CD4-positive, alpha-beta T cell treated with Interleukin-15 for 4 hours (primary cell): ENCODE results near the gene SELENOO.
"Not testable (repeated sequence)": the region's sequence is repeated elsewhere in the genome, so short reads cannot be mapped to it uniquely, and the experiment has no call there.

Experiments used
- DNase-seq: peaks from one replicate; pipeline ENCODE4 v3.0.0-alpha.2; 2020; ENCODE audit warnings: low spot score

Gene SELENOO

GRCh38 chr22:50199829-50200460, 866 bp upstream of the SELENOO start:
- DNase-seq, result no peak

DNA sequence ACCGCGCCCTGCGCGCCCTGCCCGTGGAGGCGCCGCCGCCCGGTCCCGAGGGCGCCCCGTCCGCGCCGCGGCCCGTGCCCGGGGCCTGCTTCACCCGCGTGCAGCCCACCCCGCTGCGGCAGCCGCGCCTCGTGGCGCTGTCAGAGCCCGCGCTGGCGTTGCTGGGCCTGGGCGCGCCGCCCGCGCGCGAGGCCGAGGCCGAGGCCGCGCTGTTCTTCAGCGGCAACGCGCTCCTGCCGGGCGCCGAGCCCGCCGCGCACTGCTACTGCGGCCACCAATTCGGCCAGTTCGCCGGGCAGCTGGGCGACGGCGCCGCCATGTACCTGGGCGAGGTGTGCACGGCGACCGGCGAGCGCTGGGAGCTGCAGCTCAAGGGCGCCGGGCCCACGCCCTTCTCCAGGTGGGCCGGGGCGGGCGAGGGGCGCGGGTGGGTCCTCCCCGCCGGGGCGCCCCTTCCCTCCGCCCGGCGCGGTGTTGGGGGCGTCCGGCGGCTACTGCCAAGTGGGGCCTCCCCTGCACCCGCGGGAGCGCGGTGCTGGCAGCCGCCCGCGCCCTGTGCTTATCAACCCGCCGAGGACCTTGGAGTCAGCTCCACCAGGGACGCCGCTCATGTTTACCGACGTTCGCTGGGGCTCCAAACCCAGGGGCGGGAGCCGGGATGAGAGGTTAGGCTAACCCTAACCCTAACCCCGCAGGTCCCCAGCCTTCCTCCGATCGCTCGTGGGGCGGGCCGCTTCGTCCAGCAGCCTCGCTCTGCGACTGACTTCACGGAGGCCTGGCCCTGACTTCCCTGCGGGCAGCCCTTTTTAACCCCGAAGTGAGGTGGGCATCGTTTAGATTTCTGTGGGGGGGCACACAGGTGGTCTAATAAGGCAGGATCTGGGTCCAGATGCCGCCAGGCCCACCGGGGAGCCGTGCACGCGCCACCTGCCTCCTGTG, 649 bp downstream of the SELENOO start:
- no peak for DNase-seq

DNA sequence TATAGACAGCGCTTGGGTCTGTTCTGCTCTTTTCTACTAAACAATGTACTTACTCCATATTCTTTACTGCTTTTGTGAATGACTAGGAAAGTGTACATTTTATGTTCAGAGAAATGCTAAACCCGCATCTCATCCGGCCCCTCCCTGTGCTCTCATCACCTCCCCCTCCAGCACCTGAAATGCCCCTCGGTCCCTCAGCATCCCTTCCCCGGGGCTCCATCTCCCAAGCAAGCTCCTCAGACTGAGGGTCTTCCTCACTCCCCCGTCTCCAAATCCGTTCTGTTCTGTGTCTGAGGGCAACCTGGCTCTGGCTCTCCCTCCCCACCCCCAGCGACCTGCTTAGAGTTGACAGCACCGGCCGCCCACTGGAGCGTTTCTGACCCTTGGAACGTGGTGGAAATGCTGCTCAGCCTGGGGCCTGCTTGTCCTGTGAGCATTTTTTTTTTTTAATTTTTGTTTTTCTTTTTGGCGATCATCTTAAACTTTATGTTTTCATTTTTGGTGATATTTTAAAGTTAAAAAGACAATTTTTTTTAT, 1.4 kb downstream of the SELENOO start:
- DNase-seq, result no peak

DNA sequence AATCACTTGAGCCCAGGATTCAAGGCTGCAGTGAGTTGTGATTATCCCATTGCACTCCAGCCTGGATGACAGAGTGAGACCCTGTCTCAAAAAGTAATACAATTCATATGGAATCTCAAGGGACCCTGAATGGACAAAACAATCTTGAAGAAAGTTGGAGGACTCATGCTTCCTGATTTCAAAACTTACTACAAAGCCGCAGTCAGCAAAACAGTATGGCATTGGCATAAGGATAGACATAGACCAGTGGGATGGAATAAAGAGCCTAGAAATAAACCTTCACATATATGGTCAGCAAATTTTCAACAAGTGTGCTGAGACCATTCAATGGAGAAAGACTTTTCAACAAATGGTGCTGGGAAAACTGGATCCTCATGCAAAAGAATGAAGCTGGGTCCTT, 2.5 kb downstream of the SELENOO start:
- no peak for DNase-seq

DNA sequence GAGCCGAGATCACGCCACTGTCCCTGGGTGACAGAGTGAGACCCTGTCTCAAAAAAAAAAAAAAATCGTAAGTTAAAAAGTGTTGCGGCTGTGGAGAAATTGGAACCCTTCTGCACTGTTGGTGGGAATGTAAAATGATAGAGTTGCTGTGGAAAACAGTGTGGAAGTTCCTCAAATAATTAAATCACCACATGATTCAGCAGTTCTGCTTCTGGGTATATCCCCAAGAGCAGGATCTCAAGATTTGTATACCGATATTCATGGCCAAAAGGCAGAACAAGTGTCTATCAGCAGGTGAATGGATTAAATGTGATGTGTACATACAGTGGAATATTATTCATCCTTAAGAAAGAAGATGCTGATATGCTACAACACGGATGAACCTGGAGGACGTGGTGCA, 3.8 kb downstream of the SELENOO start:
- no peak for DNase-seq

DNA sequence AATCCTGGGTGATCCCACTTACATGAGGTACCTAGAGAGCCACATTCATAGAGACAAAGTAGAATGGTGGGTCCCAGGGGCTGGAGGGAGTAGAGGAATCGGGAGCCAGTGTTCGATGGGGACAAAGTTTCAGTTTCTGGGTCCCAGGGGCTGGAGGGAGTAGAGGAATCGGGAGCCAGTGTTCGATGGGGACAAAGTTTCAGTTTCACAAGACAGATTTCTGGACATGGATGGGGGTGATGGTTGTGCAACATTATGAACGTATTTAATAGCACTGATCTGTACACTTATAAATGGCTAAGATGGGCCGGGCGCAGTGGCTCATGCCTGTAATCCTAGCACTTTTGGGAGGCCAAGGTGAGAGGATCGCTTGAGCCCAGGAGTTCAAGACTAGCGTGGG, 4.2 kb downstream of the SELENOO start:
- DNase-seq, result not testable (repeated sequence)

GRCh38 chr22:50205781-50206569, 5.2 kb downstream of the SELENOO start:
- DNase-seq, result no peak

DNA sequence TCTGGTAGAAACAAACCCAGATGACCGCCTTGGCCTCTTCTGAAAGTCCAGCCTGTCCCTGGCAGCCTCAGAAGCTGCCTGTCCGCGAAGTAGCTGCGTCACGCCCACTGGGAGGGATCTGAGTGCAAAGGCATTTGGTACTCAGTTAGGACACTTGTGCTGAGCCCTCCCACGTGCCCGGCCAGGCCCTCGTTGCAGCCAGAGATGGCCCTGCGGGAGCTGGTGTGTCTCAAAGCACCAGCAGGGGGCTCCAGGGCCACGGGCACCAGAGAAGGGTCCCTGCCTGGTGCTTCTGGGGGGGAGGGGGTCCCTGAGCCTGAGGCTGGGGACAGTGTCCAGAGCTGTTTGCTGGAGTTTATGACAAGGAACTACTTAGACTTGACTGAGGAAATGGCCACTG, 5.8 kb downstream of the SELENOO start:
- no peak for DNase-seq

GRCh38 chr22:50207383-50208140, 6.8 kb downstream of the SELENOO start:
- no peak for DNase-seq

- DNase-seq, result no peak
These were observed 7.7 kb downstream of the SELENOO start for GRCh38 chr22:50208430-50208938.

DNA sequence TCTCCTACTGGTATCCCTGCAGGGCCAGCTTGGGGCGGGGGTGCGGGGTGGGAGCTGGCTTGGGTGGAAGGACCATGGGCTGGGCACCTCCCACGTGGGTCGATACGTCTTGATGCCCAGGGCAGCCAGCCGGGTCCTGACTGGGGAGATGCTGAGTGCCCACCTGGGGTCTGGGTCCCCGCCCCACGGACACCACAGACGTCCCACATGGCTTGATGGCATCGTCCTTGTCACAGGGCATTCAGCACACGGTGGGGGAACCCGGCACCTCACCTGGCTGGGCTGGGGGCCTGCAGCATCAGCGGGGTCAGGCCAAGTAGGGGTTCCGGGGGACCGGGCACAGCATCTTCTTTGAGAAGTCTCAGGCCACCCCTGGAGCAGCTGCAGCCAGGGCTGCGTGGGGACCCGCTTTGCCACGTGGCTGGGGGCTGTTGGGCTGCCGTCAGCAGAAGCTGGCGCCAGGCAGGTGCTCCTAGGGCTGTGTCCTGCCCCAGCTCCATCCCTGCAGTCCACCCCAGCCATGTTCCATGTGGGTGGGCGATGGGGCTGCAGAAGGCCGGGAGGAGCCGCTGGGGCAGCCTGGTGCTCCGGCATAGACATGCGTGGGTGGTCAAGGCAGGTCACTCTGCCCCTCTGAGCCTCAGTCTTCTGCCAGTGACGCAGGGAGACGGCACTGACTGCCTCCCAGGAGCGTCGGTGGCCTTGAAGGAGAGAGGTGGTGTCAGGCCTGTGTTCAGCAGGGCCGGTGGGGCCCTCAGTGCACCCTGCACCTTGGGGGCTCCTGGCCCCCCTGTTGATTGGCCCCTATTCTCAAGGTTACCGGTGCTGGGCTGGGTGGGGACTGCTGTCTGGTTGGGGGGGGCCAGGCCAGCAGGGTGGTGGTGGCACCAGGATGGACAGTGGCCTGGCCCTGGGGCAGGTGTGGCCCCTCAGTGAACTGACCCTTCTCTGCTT, 8.4 kb downstream of the SELENOO start:
- DNase-seq, result no peak

DNA sequence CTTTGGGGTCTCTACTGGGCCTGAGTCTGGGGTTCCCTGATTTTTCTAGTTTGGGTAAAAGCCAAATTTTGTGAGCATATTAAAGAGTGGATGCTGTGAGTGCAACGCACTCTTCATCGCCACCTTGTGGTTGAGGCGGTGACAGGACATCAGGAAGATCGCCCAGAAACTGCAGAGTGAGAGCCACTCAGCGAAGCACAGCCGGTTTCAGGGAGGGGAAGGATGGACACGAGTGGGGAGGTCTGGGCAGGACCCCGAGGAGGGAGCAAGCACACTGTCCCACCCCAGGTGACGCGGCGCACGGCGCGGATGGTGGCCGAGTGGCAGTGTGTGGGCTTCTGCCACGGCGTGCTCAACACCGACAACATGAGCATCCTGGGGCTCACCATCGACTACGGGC, 9.1 kb downstream of the SELENOO start:
- peak; percentile 67 for DNase-seq

DNA sequence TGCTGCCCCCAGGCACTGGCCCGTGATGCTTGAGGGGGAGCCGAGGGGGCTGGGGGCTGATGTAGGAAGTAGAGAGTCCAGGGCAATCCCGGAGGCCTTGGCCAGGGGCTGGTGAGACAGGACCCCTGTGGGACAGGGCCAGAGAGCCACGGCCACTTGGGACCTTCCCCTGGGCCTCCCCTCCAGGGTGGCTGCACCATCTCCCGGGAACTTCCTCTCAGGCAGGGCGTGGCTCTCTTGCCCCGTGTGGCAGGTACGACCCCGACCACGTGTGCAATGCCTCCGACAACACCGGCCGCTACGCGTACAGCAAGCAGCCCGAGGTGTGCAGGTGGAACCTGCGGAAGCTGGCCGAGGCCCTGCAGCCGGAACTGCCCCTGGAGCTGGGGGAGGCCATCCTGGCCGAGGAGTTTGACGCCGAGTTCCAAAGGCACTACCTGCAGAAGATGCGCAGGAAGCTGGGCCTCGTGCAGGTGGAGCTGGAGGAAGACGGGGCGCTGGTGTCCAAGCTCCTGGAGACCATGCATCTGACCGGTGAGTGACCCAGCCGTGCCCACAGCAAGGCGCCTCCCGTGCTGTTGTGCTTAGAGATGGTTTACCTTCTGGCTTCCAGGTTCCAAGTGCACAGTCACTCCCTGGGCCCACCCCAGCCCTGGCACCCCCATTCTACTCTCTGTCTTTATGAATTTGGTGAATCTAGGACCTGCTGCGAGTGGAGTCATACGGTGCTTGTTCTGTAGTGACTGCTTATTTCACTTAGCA, 9.7 kb downstream of the SELENOO start:
- no peak for DNase-seq

DNA sequence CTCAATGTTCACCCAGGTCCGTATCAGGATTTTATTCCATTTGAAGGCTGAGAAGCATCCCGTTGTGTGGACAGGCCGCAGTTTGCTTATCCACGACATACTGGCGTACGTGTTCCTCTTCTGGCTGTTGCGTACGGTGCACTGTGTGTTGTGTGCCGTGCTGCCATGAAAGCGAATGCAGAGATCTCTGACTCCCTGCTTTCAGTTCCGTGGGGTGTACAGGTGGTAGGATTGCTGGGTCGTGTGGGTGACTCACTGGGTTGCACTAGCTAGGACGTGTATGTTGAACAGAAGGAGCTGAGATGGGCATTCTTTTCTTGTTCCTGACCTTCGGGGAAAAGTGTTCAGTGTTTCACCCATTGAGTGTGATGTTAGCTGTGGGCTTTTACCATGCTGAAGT, 10.3 kb downstream of the SELENOO start:
- DNase-seq, result no peak

DNA sequence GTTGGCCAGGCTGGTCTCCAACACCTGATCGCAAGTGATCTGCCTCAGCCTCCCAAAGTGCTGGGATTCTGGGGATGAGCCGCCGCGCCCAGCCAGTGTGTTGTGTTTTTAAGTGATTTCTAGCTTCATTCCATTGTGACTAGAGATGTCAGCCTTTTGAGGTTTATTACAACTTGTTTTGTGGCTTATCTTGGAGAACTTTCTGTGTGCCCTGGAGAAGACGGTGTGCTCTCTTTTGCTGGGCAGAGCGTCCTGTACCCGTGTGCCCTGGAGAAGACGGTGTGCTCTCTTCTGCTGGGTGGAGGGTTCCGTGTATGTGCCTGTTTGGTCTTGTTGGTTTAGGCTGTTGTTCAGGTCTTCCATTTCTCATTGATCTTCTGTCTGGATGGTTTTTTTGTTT, 12.5 kb downstream of the SELENOO start:
- no peak for DNase-seq

- no peak for DNase-seq
These were observed 14.7 kb downstream of the SELENOO start for GRCh38 chr22:50215297-50216054.

GRCh38 chr22:50216055-50216683, 15.4 kb downstream of the SELENOO start:
- no peak for DNase-seq
